Gastrocnemius medialis (tissue), 4 donors: ENCODE results near the gene TLE1.
A peak's percentile ranks its signal among the peaks of the same experiment; 100 is the strongest.

ENCODE experiments used
- CTCF ChIP-seq, 5 experiments: fragments of 450-650 bp in 3 of 5; fragments of 200-600 bp in 2 of 5; sonication (generic) in 2 of 5; IDR thresholded peaks in 4 of 5; conservative IDR thresholded peaks in 1 of 5; 1 replicate in 4 of 5; 2 replicates in 1 of 5; pipeline ENCODE4 v1.5.1; 2016 to 2019; ENCODE audit warnings: antibody characterized with exemption in 5 of 5, mild to moderate bottlenecking in 3 of 5, moderate library complexity in 3 of 5
- POLR2A ChIP-seq, 2 donors: fragments of 450-650 bp; IDR thresholded peaks; one replicate each; pipeline ENCODE4 v1.6.1; 2017; ENCODE audit warnings: antibody characterized with exemption in 2 of 2, mild to moderate bottlenecking in 2 of 2, moderate library complexity in 2 of 2

GRCh38 chr9:81597419-81598122 lies 91.8 kb downstream of the TLE1 start:
- TF ChIP-seq CTCF (IDR thresholded peaks at IDR 0.05 in 4 of 5, conservative IDR thresholded peaks at IDR 0.05 in 1 of 5) = no peak
- peak in 1 of 2 donors; percentile 49 for TF ChIP-seq POLR2A (IDR thresholded peaks at IDR 0.05)
